HepG2 (cell line): ENCODE measurements around the gene KIAA1217. TPM values are rescaled to one million over a fixed set of nuclear protein-coding genes. Genes with fewer than 3 reads are reported as not detected.

Experiments
- ADNP ChIP-seq: sonication (generic); formaldehyde crosslinking; IDR thresholded peaks from 2 replicates; pipeline ENCODE4 v1.4.0; 2020; ENCODE audit warnings: missing genetic modification reagents
- CHD4 ChIP-seq: fragments of 200-600 bp; sonication (generic); IDR thresholded peaks from 2 replicates; pipeline ENCODE4 v1.7.0; 2017; ENCODE audit warnings: mild to moderate bottlenecking, low read length, borderline replicate concordance
- HMGA1 ChIP-seq: sonication (generic); formaldehyde crosslinking; conservative IDR thresholded peaks from 2 replicates; pipeline ENCODE4 v1.4.0; 2020; ENCODE audit warnings: missing genetic modification reagents
- KLF9 ChIP-seq: IDR thresholded peaks from 2 replicates; pipeline ENCODE4 v1.6.1; 2016; ENCODE audit warnings: low read depth
- ONECUT2 ChIP-seq: sonication (generic); formaldehyde crosslinking; IDR thresholded peaks from 2 replicates; pipeline ENCODE4 v1.4.0; 2020; ENCODE audit warnings: missing genetic modification reagents
- RAD51 ChIP-seq: fragments of 450-650 bp; IDR thresholded peaks from 2 replicates; pipeline ENCODE4 v1.6.1; 2016; ENCODE audit warnings: borderline replicate concordance
- RARA ChIP-seq: IDR thresholded peaks from 2 replicates; pipeline ENCODE4 v1.6.1; 2016; ENCODE audit warnings: missing genetic modification reagents, missing compliant biosample characterization
- RXRA ChIP-seq: sonication (generic); formaldehyde crosslinking; IDR thresholded peaks from 2 replicates; pipeline ENCODE4 v1.5.1; 2020; ENCODE audit warnings: missing genetic modification reagents
- SOX5 ChIP-seq: IDR thresholded peaks from 2 replicates; pipeline ENCODE4 v1.6.1; 2016; ENCODE audit warnings: borderline replicate concordance
- ZNF441 ChIP-seq: sonication (generic); formaldehyde crosslinking; IDR thresholded peaks from 2 replicates; pipeline ENCODE4 v1.7.0; 2021; ENCODE audit warnings: missing genetic modification reagents, borderline replicate concordance
- ZNF766 ChIP-seq: sonication (generic); formaldehyde crosslinking; IDR thresholded peaks from 2 replicates; pipeline ENCODE4 v1.5.0; 2020; ENCODE audit warnings: missing genetic modification reagents, borderline replicate concordance
- ZNF792 ChIP-seq: IDR thresholded peaks from 2 replicates; pipeline ENCODE4 v1.6.1; 2016
- polyA plus RNA-seq, 8 experiments: library from polyadenylated mRNA; depleted of rRNA in 3 of 8; stranded (reverse) in 7 of 8; unstranded in 1 of 8; fragments of >200 nt; fragmentation: Illumina TruSeq in 4 of 8; extraction: Trizol in 4 of 8; gene quantifications; 2 replicates each; pipeline versions ENCODE4 v1.2.1 to v1.2.3, GENCODE V29; 2011 to 2016; ENCODE audit warnings: low read depth in 4 of 8, missing spikeins in 1 of 8, mixed read lengths in 1 of 8; ENCODE audit not compliant: insufficient read depth in 1 of 8
- total RNA-seq, 5 experiments: library from RNA; depleted of rRNA; stranded (reverse); fragments of >200 nt; fragmentation: Illumina TruSeq; extraction: Trizol; gene quantifications; 2 replicates each; pipeline ENCODE4 v1.2.3, GENCODE V29; 2016; ENCODE audit warnings: low read depth in 1 of 5
- TF ChIP-seq, protein P1 (sequence below): sonication (generic); formaldehyde crosslinking; IDR thresholded peaks from 2 replicates; pipeline ENCODE4 v1.4.0; 2020; ENCODE audit warnings: missing genetic modification reagents
- TF ChIP-seq, protein P2 (sequence below): sonication (generic); formaldehyde crosslinking; conservative IDR thresholded peaks from 2 replicates; pipeline ENCODE4 v1.8.0; 2022; ENCODE audit warnings: mild to moderate bottlenecking, moderate library complexity, missing genetic modification reagents
- TF ChIP-seq, protein P3 (sequence below): IDR thresholded peaks from 2 replicates; pipeline ENCODE4 v1.6.1; 2012; ENCODE audit warnings: low read depth, low read length, improper control_type of control experiment
- TF ChIP-seq, protein P4 (sequence below): IDR thresholded peaks from 2 replicates; pipeline ENCODE4 v1.6.1; 2012; ENCODE audit warnings: inconsistent platforms
- TF ChIP-seq, protein P5 (sequence below): sonication (generic); formaldehyde crosslinking; IDR thresholded peaks from 2 replicates; pipeline ENCODE4 v1.5.0; 2020; ENCODE audit warnings: missing genetic modification reagents, mild to moderate bottlenecking, borderline replicate concordance
- TF ChIP-seq, protein P6 (sequence below): sonication (generic); formaldehyde crosslinking; IDR thresholded peaks from 2 replicates; pipeline ENCODE4 v1.5.1; 2020; ENCODE audit warnings: missing genetic modification reagents, mild to moderate bottlenecking, borderline replicate concordance
- TF ChIP-seq, protein P7 (sequence below): sonication (generic); formaldehyde crosslinking; IDR thresholded peaks from 2 replicates; pipeline ENCODE4 v1.4.0; 2020; ENCODE audit warnings: missing genetic modification reagents, low read depth, mild to moderate bottlenecking, borderline replicate concordance

KIAA1217 gene
- total and polyA plus RNA-seq, 2 of the 13 experiments (the other 11 are each of a cell fraction or from before 2014, with no cell fraction given), result 4.6 to 10.9 TPM

DNA sequence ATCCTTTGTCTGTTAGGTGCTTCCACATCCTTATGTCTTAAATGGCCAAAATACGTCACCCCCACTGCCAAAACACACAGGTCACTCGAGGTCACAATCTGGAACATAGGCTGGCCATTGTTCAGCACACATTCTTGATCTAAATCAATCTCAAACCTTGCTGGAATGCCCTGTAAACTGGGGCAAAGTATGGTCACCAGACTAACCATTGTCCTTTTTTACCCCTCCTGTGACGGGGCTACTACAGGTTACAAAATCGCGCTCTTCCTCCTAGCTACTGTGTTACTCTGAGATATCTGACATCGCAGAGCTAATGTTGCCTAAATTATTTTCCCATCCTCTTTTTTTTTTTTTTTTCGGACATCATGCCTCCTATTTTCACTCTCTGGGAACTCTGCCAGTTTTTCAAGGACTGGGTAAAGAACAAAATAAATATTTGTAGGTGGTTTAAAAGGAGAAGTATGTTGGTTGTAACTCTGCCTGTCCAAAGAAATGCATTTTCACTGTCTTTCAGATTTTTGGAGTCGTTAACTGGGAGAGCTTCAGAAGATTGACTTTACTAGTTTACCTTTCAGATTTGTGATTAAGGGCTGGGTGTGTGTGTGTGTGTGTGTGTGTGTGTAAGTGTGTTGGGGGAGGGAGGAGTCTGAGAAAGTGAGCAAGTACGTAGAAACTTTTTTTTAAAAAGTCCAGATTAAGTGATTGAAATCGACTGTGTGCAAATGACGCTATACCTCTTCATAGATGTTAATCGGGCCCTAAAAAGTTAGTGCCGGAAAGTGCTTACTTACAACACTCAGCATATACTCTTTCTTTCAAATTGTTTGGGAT, 942 bp upstream of the KIAA1217 start (continued):
- TF ChIP-seq, protein P1, sequence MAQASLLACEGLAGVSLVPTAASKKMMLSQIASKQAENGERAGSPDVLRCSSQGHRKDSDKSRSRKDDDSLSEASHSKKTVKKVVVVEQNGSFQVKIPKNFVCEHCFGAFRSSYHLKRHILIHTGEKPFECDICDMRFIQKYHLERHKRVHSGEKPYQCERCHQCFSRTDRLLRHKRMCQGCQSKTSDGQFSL (CRISPR knock-in tag), result peak; percentile 67; the same call in 1 of the 2 replicates
- TF ChIP-seq ADNP (no peak), RAD51 (no peak), RARA (CRISPR knock-in tag) (peak; percentile 46), RXRA (peak; percentile 86; the same call in 1 of the 2 replicates), SOX5 (CRISPR knock-in tag) (peak; percentile 93), KLF9 (CRISPR knock-in tag) (no peak), ZNF792 (CRISPR knock-in tag) (no peak), ONECUT2 (peak; percentile 33; the same call in 1 of the 2 replicates), HMGA1 (no peak), ZNF766 (no peak), ZNF441 (CRISPR knock-in tag) (no peak), CHD4 (peak; percentile 38; the same call in 1 of the 2 replicates)
- TF ChIP-seq, protein P2, sequence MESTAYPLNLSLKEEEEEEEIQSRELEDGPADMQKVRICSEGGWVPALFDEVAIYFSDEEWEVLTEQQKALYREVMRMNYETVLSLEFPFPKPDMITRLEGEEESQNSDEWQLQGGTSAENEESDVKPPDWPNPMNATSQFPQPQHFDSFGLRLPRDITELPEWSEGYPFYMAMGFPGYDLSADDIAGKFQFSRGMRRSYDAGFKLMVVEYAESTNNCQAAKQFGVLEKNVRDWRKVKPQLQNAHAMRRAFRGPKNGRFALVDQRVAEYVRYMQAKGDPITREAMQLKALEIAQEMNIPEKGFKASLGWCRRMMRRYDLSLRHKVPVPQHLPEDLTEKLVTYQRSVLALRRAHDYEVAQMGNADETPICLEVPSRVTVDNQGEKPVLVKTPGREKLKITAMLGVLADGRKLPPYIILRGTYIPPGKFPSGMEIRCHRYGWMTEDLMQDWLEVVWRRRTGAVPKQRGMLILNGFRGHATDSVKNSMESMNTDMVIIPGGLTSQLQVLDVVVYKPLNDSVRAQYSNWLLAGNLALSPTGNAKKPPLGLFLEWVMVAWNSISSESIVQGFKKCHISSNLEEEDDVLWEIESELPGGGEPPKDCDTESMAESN (CRISPR knock-in tag), result no peak
- TF ChIP-seq, protein P3, sequence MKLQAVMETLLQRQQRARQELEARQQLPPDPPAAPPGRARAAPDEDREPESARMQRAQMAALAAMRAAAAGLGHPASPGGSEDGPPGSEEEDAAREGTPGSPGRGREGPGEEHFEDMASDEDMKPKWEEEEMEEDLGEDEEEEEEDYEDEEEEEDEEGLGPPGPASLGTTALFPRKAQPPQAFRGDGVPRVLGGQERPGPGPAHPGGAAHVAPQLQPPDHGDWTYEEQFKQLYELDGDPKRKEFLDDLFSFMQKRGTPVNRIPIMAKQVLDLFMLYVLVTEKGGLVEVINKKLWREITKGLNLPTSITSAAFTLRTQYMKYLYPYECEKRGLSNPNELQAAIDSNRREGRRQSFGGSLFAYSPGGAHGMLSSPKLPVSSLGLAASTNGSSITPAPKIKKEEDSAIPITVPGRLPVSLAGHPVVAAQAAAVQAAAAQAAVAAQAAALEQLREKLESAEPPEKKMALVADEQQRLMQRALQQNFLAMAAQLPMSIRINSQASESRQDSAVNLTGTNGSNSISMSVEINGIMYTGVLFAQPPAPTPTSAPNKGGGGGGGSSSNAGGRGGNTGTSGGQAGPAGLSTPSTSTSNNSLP, result peak; percentile 23
- TF ChIP-seq, protein P4, sequence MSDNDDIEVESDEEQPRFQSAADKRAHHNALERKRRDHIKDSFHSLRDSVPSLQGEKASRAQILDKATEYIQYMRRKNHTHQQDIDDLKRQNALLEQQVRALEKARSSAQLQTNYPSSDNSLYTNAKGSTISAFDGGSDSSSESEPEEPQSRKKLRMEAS, result peak; percentile 4; the same call in 1 of the 2 replicates
- TF ChIP-seq, protein P5, sequence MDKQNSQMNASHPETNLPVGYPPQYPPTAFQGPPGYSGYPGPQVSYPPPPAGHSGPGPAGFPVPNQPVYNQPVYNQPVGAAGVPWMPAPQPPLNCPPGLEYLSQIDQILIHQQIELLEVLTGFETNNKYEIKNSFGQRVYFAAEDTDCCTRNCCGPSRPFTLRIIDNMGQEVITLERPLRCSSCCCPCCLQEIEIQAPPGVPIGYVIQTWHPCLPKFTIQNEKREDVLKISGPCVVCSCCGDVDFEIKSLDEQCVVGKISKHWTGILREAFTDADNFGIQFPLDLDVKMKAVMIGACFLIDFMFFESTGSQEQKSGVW (CRISPR knock-in tag), result no peak
- TF ChIP-seq, protein P6, sequence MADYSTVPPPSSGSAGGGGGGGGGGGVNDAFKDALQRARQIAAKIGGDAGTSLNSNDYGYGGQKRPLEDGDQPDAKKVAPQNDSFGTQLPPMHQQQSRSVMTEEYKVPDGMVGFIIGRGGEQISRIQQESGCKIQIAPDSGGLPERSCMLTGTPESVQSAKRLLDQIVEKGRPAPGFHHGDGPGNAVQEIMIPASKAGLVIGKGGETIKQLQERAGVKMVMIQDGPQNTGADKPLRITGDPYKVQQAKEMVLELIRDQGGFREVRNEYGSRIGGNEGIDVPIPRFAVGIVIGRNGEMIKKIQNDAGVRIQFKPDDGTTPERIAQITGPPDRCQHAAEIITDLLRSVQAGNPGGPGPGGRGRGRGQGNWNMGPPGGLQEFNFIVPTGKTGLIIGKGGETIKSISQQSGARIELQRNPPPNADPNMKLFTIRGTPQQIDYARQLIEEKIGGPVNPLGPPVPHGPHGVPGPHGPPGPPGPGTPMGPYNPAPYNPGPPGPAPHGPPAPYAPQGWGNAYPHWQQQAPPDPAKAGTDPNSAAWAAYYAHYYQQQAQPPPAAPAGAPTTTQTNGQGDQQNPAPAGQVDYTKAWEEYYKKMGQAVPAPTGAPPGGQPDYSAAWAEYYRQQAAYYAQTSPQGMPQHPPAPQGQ (CRISPR knock-in tag), result no peak
- TF ChIP-seq, protein P7, sequence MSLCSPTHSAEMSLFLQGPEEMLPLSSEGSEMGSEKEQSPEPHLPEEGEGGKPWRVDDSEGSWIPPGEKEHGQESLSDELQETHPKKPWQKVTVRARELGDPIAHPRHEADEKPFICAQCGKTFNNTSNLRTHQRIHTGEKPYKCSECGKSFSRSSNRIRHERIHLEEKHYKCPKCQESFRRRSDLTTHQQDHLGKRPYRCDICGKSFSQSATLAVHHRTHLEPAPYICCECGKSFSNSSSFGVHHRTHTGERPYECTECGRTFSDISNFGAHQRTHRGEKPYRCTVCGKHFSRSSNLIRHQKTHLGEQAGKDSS (CRISPR knock-in tag), result no peak
